Activated CD8-positive, alpha-beta memory T cell treated with anti-CD3 and anti-CD28 coated beads, Interleukin-2, amount 50 U/mL, for 4 hours (primary cell): ENCODE results near the gene PNPLA5.

ENCODE experiments used
- DNase-seq: peaks from one replicate; pipeline ENCODE4 v3.0.0-alpha.2; 2020

The PNPLA5 gene

GRCh38 chr22:43835166-43835565 lies 56.6 kb downstream of the PNPLA5 start:
- no peak for DNase-seq

- no peak for DNase-seq
These were observed 58.2 kb downstream of the PNPLA5 start for GRCh38 chr22:43833286-43834240.

- no peak for DNase-seq
These were observed 59.2 kb downstream of the PNPLA5 start for GRCh38 chr22:43832393-43833265.

- DNase-seq = no peak
These were observed 60.0 kb downstream of the PNPLA5 start for GRCh38 chr22:43831561-43832392.

- DNase-seq = no peak
These were observed 60.8 kb downstream of the PNPLA5 start for GRCh38 chr22:43830931-43831560.

- no peak for DNase-seq
These were observed 61.6 kb downstream of the PNPLA5 start for GRCh38 chr22:43829904-43830851.
